ENCODE results near the gene ADGRF1. TPM values are rescaled to one million over a fixed set of nuclear protein-coding genes. Genes with fewer than 3 reads are reported as not detected.
A peak's percentile ranks its signal among the peaks of the same experiment; 100 is the strongest.
"Not testable (repeated sequence)": the region's sequence is repeated elsewhere in the genome, so short reads cannot be mapped to it uniquely, and the experiment has no call there.

Gene ADGRF1
- total RNA-seq (1 to 10 TPM in 3 of 5 donors, under 1 TPM in 1, not detected in 1; under 0.01 to 2.3 (median 1.8) TPM), polyA plus RNA-seq (10 to 100 TPM in 1 of 3 donors, 1 to 10 TPM in 2; 1.5 to 13.0 (median 2.0) TPM)
- long read RNA-seq, donor 1 = 0 reads
- long read RNA-seq, donor 2 = 0 reads
- long read RNA-seq, donor 3 = 0 reads
- long read RNA-seq, donor 4 = 0 reads
- long read RNA-seq, donor 5 = 0 reads
- long read RNA-seq, donor 6 = 0 reads
- long read RNA-seq, donor 7 = 0 reads
- long read RNA-seq, donor 8 = 0 reads
- long read RNA-seq, donor 9 = 0 reads
- long read RNA-seq, donor 10 = 0 reads

GRCh38 chr6:47042275-47042791 lies at the start of gene ADGRF1:
TSS of gene ADGRF1 (minus strand) at chr6:47042332. CDS start at chr6:47029061, 13,271 bp downstream.
- peak; percentile 73 to 75 for DNase-seq
- Histone ChIP-seq H3K9me3 (no peaks in the 10 kb centered on the region), H3K27ac (peak within 1 kb of the TSS in 4 of 5 donors; percentile 17 to 75 (median 56)), H3K4me1 (peaks cover 0 to 26% (median 12%) of the 10 kb centered on the region in 4 donors), H3K27me3 (no peaks in the 10 kb centered on the region), H3K4me3 (peak within 1 kb of the TSS in 1 of 4 donors; percentile 0), H3K36me3 (no peaks in the 10 kb centered on the region)
- TF ChIP-seq POLR2AphosphoS5 (IDR thresholded peaks at IDR 0.05) = peak in 2 of 3 donors; percentile 51 to 71
- no peak for TF ChIP-seq POLR2A (IDR thresholded peaks at IDR 0.05)
- no peak for TF ChIP-seq CTCF (IDR thresholded peaks at IDR 0.05)
- TF ChIP-seq EP300 (IDR thresholded peaks at IDR 0.05) = no peak
- intact Hi-C loops (cut with DNase I; ENCODE audit: low total_unique reads) = no loop called here
- 45 to 57% (median 52%) methylated on average over 3 of the region's 3 CpGs for WGBS, 5 donors

GRCh38 chr6:47090881-47091280 lies 48.7 kb upstream of the ADGRF1 start:
- H3K4me1 ChIP-seq = peaks cover 6 to 41% (median 23%) of the 10 kb centered on the region in 4 donors
- TF ChIP-seq EP300 (IDR thresholded peaks at IDR 0.05) (no peak), POLR2A (IDR thresholded peaks at IDR 0.05) (no peak), POLR2AphosphoS5 (IDR thresholded peaks at IDR 0.05) (no peak), CTCF (IDR thresholded peaks at IDR 0.05) (no peak)
- H3K27ac ChIP-seq = no peak overlapping the region
- H3K27me3 ChIP-seq = no peaks in the 10 kb centered on the region
- H3K9me3 ChIP-seq = no peaks in the 10 kb centered on the region
- 82 to 90% (median 89%) methylated on average over 6 of the region's 6 CpGs for WGBS, 5 donors
- H3K36me3 ChIP-seq = no peaks in the 10 kb centered on the region
- no peak for DNase-seq
- intact Hi-C loops (cut with DNase I; ENCODE audit: low total_unique reads) = no loop called here
- no peak overlapping the region for H3K4me3 ChIP-seq

GRCh38 chr6:47089473-47089872 lies 47.3 kb upstream of the ADGRF1 start:
- H3K4me3 ChIP-seq; intact Hi-C loops (cut with DNase I; ENCODE audit: low total_unique reads); H3K27me3 ChIP-seq; H3K27ac ChIP-seq; H3K36me3 ChIP-seq; H3K9me3 ChIP-seq; DNase-seq: not testable (repeated sequence)
- 70 to 81% (median 77%) methylated on average over 4 of the region's 4 CpGs for WGBS, 5 donors
- peaks cover 1 to 46% (median 21%) of the 10 kb centered on the region in 4 donors for H3K4me1 ChIP-seq

- H3K4me1 ChIP-seq = peaks cover 7 to 42% (median 23%) of the 10 kb centered on the region in 4 donors
- TF ChIP-seq POLR2A (IDR thresholded peaks at IDR 0.05) = no peak
- no peak for TF ChIP-seq CTCF (IDR thresholded peaks at IDR 0.05)
- no peak for TF ChIP-seq EP300 (IDR thresholded peaks at IDR 0.05)
- TF ChIP-seq POLR2AphosphoS5 (IDR thresholded peaks at IDR 0.05) = no peak
- no peak overlapping the region for H3K4me3 ChIP-seq
- intact Hi-C loops (cut with DNase I; ENCODE audit: low total_unique reads) = no loop called here
- WGBS, 5 donors = 35 to 60% (median 49%) methylated on average over 4 of the region's 4 CpGs
- DNase-seq = peak in 1 of 2 donors; percentile 34
- peak overlapping the region in 1 of 5 donors; percentile 30 for H3K27ac ChIP-seq
- no peaks in the 10 kb centered on the region for H3K27me3 ChIP-seq
- H3K36me3 ChIP-seq = no peaks in the 10 kb centered on the region
- no peaks in the 10 kb centered on the region for H3K9me3 ChIP-seq
These were observed 44.1 kb upstream of the ADGRF1 start for GRCh38 chr6:47086051-47086770.

All from stomach (tissue), 19 donors.